Measurements from ENCODE around the gene AMOTL1.

Gene AMOTL1

GRCh38 chr11:94746721-94747120 lies 21.4 kb upstream of the AMOTL1 start:
- DNase-seq: no peak

GRCh38 chr11:94747146-94747545 lies 21.0 kb upstream of the AMOTL1 start:
- no peak for DNase-seq

GRCh38 chr11:94747601-94748041 lies 20.5 kb upstream of the AMOTL1 start:
- no peak for DNase-seq

GRCh38 chr11:94749369-94749768 lies 18.8 kb upstream of the AMOTL1 start:
- no peak for DNase-seq

- DNase-seq: no peak
Observed at GRCh38 chr11:94750319-94751217, 17.6 kb upstream of the AMOTL1 start.

GRCh38 chr11:94751218-94751609 lies 16.9 kb upstream of the AMOTL1 start:
- DNase-seq: no peak

GRCh38 chr11:94751786-94752185 lies 16.4 kb upstream of the AMOTL1 start:
- DNase-seq: no peak

- no peak for DNase-seq
Observed at GRCh38 chr11:94753630-94754029, 14.5 kb upstream of the AMOTL1 start.

- DNase-seq: no peak
Observed at GRCh38 chr11:94754335-94754734, 13.8 kb upstream of the AMOTL1 start.

GRCh38 chr11:94754819-94755218 lies 13.3 kb upstream of the AMOTL1 start:
- DNase-seq: no peak

GRCh38 chr11:94755494-94755893 lies 12.7 kb upstream of the AMOTL1 start:
- DNase-seq: no peak

GRCh38 chr11:94757037-94757735 lies 11.0 kb upstream of the AMOTL1 start:
- no peak for DNase-seq

- DNase-seq: no peak
Observed at GRCh38 chr11:94758666-94759065, 9.5 kb upstream of the AMOTL1 start.

GRCh38 chr11:94759522-94759921 lies 8.6 kb upstream of the AMOTL1 start:
- no peak for DNase-seq

GRCh38 chr11:94760296-94760695 lies 7.9 kb upstream of the AMOTL1 start:
- DNase-seq: no peak

GRCh38 chr11:94762208-94762607 lies 5.9 kb upstream of the AMOTL1 start:
- no peak for DNase-seq

GRCh38 chr11:94762995-94763394 lies 5.2 kb upstream of the AMOTL1 start:
- DNase-seq: no peak

- no peak for DNase-seq
Observed at GRCh38 chr11:94766713-94767206, 1.4 kb upstream of the AMOTL1 start.

- DNase-seq: no peak
Observed at GRCh38 chr11:94767291-94767690, 865 bp upstream of the AMOTL1 start.

- DNase-seq: peak; percentile 4
Observed at GRCh38 chr11:94768602-94769541, 716 bp downstream of the AMOTL1 start.

GRCh38 chr11:94769880-94770279 lies 1.7 kb downstream of the AMOTL1 start:
- DNase-seq: no peak

- no peak for DNase-seq
Observed at GRCh38 chr11:94770563-94771120, 2.5 kb downstream of the AMOTL1 start.

- no peak for DNase-seq
Observed at GRCh38 chr11:94771390-94771789, 3.2 kb downstream of the AMOTL1 start.

Measured in activated gamma-delta T cell treated with Interleukin-2 at 50 U/mL for 16 hours (primary cell).